H9 (cell line): ENCODE data around the gene SNX30. TPM values are rescaled to one million over a fixed set of nuclear protein-coding genes. Genes with fewer than 3 reads are reported as not detected.

Source experiments
- DNase-seq: peaks from one replicate; pipeline ENCODE4 v3.0.0-alpha.2; 2017
- H2AFZ ChIP-seq: one replicate; pipeline ENCODE4 v1.6.1; 2013; ENCODE audit warnings: mild to moderate bottlenecking, low read length, control low read depth, moderate library complexity
- H2AK5ac ChIP-seq: 2 replicates; pipeline ENCODE4 v1.6.1; 2013; ENCODE audit warnings: low read length, control low read depth, mixed read lengths; ENCODE audit not compliant: insufficient read length
- H2BK120ac ChIP-seq: one replicate; pipeline ENCODE4 v1.6.1; 2013; ENCODE audit warnings: low read depth, mild to moderate bottlenecking, low read length, control low read depth, inconsistent platforms; ENCODE audit not compliant: poor library complexity, severe bottlenecking
- H2BK12ac ChIP-seq: 2 replicates; pipeline ENCODE4 v1.6.1; 2013; ENCODE audit warnings: low read length, control low read depth, mixed read lengths, low read depth; ENCODE audit not compliant: insufficient read length
- H2BK15ac ChIP-seq: 2 replicates; pipeline ENCODE4 v1.6.1; 2013; ENCODE audit warnings: low read depth, low read length, control low read depth
- H2BK20ac ChIP-seq: one replicate; pipeline ENCODE4 v1.6.1; 2013; ENCODE audit warnings: low read depth, mild to moderate bottlenecking, low read length, control low read depth, inconsistent platforms; ENCODE audit not compliant: poor library complexity, severe bottlenecking
- H2BK5ac ChIP-seq: 2 replicates; pipeline ENCODE4 v1.6.1; 2013; ENCODE audit warnings: low read length, control low read depth, mixed read lengths; ENCODE audit not compliant: insufficient read length
- H3K14ac ChIP-seq: 2 replicates; pipeline ENCODE4 v1.6.1; 2013; ENCODE audit warnings: low read length, control low read depth; ENCODE audit not compliant: insufficient read depth
- H3K18ac ChIP-seq: 2 replicates; pipeline ENCODE4 v1.6.1; 2013; ENCODE audit warnings: low read depth, mild to moderate bottlenecking, mixed read lengths, low read length, control low read depth; ENCODE audit not compliant: insufficient read length
- H3K23ac ChIP-seq: 2 replicates; pipeline ENCODE4 v1.6.1; 2013; ENCODE audit warnings: low read length, control low read depth, mixed read lengths, low read depth; ENCODE audit not compliant: insufficient read length
- H3K23me2 ChIP-seq: 2 replicates; pipeline ENCODE4 v1.6.1; 2013; ENCODE audit warnings: low read depth, mild to moderate bottlenecking, mixed read lengths, low read length, control low read depth; ENCODE audit not compliant: insufficient read length, poor library complexity, severe bottlenecking
- H3K27ac ChIP-seq: 2 replicates; pipeline ENCODE4 v1.5.1; 2013; ENCODE audit warnings: low read length, control low read depth, mixed read lengths, low read depth; ENCODE audit not compliant: insufficient read length
- H3K27me3 ChIP-seq: 2 replicates; pipeline ENCODE4 v1.6.1; 2013; ENCODE audit warnings: low read length, control low read depth, inconsistent platforms; ENCODE audit not compliant: insufficient read depth
- H3K4ac ChIP-seq: 2 replicates; pipeline ENCODE4 v1.6.1; 2013; ENCODE audit warnings: low read depth, mild to moderate bottlenecking, control low read depth, inconsistent platforms, low read length, moderate library complexity
- H3K4me1 ChIP-seq: 2 replicates; pipeline ENCODE4 v1.6.1; 2013; ENCODE audit warnings: low read length, control low read depth, inconsistent platforms; ENCODE audit not compliant: insufficient read depth
- H3K4me2 ChIP-seq: 2 replicates; pipeline ENCODE4 v1.6.1; 2013; ENCODE audit warnings: low read length, control low read depth, mixed read lengths; ENCODE audit not compliant: insufficient read length, insufficient read depth
- H3K56ac ChIP-seq: 2 replicates; pipeline ENCODE4 v1.6.1; 2013; ENCODE audit warnings: low read depth, mild to moderate bottlenecking, mixed read lengths, low read length, control low read depth; ENCODE audit not compliant: insufficient read length
- H3K79me1 ChIP-seq: 2 replicates; pipeline ENCODE4 v1.6.1; 2013; ENCODE audit warnings: low read depth, mild to moderate bottlenecking, moderate library complexity, low read length, control low read depth, inconsistent platforms; ENCODE audit not compliant: insufficient read depth, poor library complexity, severe bottlenecking
- H3K79me2 ChIP-seq: 2 replicates; pipeline ENCODE4 v1.6.1; 2013; ENCODE audit warnings: low read length, control low read depth, inconsistent platforms; ENCODE audit not compliant: insufficient read depth
- H3K9ac ChIP-seq: 2 replicates; pipeline ENCODE4 v1.6.1; 2013; ENCODE audit warnings: low read length, control low read depth, mixed read lengths; ENCODE audit not compliant: insufficient read length; ENCODE audit errors: extremely low read depth
- H3K9me3 ChIP-seq: one replicate; pipeline ENCODE4 v1.6.1; 2013; ENCODE audit warnings: low read depth, low read length, inconsistent platforms; ENCODE audit not compliant: control insufficient read depth
- H3T11ph ChIP-seq: one replicate; pipeline ENCODE4 v1.6.1; 2013; ENCODE audit warnings: mild to moderate bottlenecking, low read length, control low read depth, inconsistent platforms
- H4K20me1 ChIP-seq: one replicate; pipeline ENCODE4 v1.6.1; 2013; ENCODE audit not compliant: control insufficient read depth, insufficient read length, insufficient read depth
- H4K5ac ChIP-seq: 2 replicates; pipeline ENCODE4 v1.6.1; 2013; ENCODE audit warnings: low read depth, mild to moderate bottlenecking, mixed read lengths, low read length, control low read depth; ENCODE audit not compliant: insufficient read length
- H4K8ac ChIP-seq: replicated peaks from 2 replicates; pipeline ENCODE4 v1.6.1; 2013; ENCODE audit warnings: low read length, control low read depth, mixed read lengths, low read depth; ENCODE audit not compliant: insufficient read length
- H4K91ac ChIP-seq: 2 replicates; pipeline ENCODE4 v1.6.1; 2013; ENCODE audit warnings: low read depth, mild to moderate bottlenecking, moderate library complexity, mixed read lengths, low read length, control low read depth; ENCODE audit not compliant: insufficient read length
- H3K27ac Mint-ChIP-seq, 3 experiments: 2 replicates in 2 of 3; 3 replicates in 1 of 3; pipeline ENCODE4 v1.8.0; 2020 to 2021; ENCODE audit warnings: mixed read lengths in 3 of 3, mild to moderate bottlenecking in 1 of 3, moderate library complexity in 1 of 3
- H3K27me3 Mint-ChIP-seq: 2 replicates; pipeline ENCODE4 v1.8.0; 2021; ENCODE audit warnings: low read depth, mild to moderate bottlenecking, moderate library complexity, mixed read lengths
- H3K36me3 Mint-ChIP-seq, 3 experiments: 2 replicates in 2 of 3; 3 replicates in 1 of 3; pipeline ENCODE4 v1.8.0; 2020 to 2021; ENCODE audit warnings: low read depth in 3 of 3, mixed read lengths in 3 of 3; ENCODE audit not compliant: insufficient read depth in 1 of 3
- H3K4me1 Mint-ChIP-seq, 2 experiments: 2 replicates each; pipeline ENCODE4 v1.8.0; 2020; ENCODE audit warnings: mixed read lengths in 2 of 2
- H3K4me3 Mint-ChIP-seq, 2 experiments: 2 replicates in 1 of 2; 3 replicates in 1 of 2; pipeline ENCODE4 v1.8.0; 2020 to 2021; ENCODE audit warnings: mild to moderate bottlenecking in 2 of 2, mixed read lengths in 2 of 2, moderate library complexity in 1 of 2
- H3K9me3 Mint-ChIP-seq, 2 experiments: 2 replicates in 1 of 2; 3 replicates in 1 of 2; pipeline ENCODE4 v1.8.0; 2020; ENCODE audit warnings: mild to moderate bottlenecking in 2 of 2, mixed read lengths in 2 of 2, moderate library complexity in 1 of 2
- WGBS: extraction: QIAGEN DNeasy Blood & Tissue Kit; methylation state at CpG from one replicate; pipeline ENCODE4 v1.1.7; 2013; ENCODE audit warnings: missing lambda C conversion rate, low lambda C conversion rate, mixed read lengths; ENCODE audit not compliant: insufficient read length; ENCODE audit errors: extremely low coverage; 5-methylcytosine and 5-hydroxymethylcytosine counted together
- total RNA-seq: library from RNA; stranded (reverse); gene quantifications from 2 replicates; pipeline ENCODE4 v1.2.1, GENCODE V29; 2021
- TF ChIP-seq, protein P1 (sequence below): fragments of 200-600 bp; sonication (generic); conservative IDR thresholded peaks from 3 replicates; pipeline ENCODE4 v1.8.0; 2021; ENCODE audit warnings: antibody characterized with exemption, mild to moderate bottlenecking

SNX30 gene
- total RNA-seq, 1 experiment from 2014 or later = 10.3 TPM

DNA sequence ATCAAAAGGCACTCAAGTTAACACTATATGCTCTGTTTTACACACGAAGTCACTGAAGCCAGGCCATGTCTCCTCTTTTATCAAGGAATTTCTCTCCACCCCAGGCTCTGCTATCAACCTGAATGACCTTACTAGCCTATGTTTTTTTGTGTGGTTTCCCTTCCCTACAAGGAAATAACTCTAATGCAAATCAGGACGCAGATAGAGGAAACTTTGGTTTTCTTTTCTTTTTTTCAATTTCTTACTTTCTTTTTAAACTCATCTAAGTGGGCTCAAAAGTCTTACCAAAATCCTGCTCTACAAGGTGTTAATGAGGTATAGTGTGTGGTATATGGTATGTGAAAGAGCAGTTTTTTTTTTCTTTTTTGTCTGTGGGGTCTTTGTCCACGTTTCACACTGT is 145.6 kb downstream of the SNX30 start:
- no peak overlapping the region for H3K27ac Mint-ChIP-seq
- no peaks in the 10 kb centered on the region for H3K79me2 ChIP-seq
- no peak overlapping the region for H2BK120ac ChIP-seq
- no peaks in the 10 kb centered on the region; a peak in 2 of 7 replicates for H3K36me3 Mint-ChIP-seq
- no peak overlapping the region for H3K56ac ChIP-seq
- H2BK12ac ChIP-seq = no peak overlapping the region
- peaks cover 0 to 3% of the 10 kb centered on the region in 2 experiments; a peak in 2 of 4 replicates for H3K4me1 Mint-ChIP-seq
- H2BK20ac ChIP-seq = no peak overlapping the region
- H3K4me3 Mint-ChIP-seq = no peak overlapping the region
- H4K5ac ChIP-seq = no peak overlapping the region
- no CpG with 5 or more reads among the region's 3 CpGs for WGBS
- no peak overlapping the region for H3T11ph ChIP-seq
- no peak overlapping the region for H3K27ac ChIP-seq
- no peak overlapping the region for H2BK15ac ChIP-seq
- H3K4ac ChIP-seq = no peak overlapping the region
- no peak overlapping the region for H2AFZ ChIP-seq
- TF ChIP-seq, protein P1, sequence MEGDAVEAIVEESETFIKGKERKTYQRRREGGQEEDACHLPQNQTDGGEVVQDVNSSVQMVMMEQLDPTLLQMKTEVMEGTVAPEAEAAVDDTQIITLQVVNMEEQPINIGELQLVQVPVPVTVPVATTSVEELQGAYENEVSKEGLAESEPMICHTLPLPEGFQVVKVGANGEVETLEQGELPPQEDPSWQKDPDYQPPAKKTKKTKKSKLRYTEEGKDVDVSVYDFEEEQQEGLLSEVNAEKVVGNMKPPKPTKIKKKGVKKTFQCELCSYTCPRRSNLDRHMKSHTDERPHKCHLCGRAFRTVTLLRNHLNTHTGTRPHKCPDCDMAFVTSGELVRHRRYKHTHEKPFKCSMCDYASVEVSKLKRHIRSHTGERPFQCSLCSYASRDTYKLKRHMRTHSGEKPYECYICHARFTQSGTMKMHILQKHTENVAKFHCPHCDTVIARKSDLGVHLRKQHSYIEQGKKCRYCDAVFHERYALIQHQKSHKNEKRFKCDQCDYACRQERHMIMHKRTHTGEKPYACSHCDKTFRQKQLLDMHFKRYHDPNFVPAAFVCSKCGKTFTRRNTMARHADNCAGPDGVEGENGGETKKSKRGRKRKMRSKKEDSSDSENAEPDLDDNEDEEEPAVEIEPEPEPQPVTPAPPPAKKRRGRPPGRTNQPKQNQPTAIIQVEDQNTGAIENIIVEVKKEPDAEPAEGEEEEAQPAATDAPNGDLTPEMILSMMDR = no peak
- no peaks in the 10 kb centered on the region for H3K9me3 ChIP-seq
- H2BK5ac ChIP-seq = no peak overlapping the region
- H2AK5ac ChIP-seq = no peak overlapping the region
- no peak overlapping the region for H3K9ac ChIP-seq
- H3K23ac ChIP-seq = no peak overlapping the region
- H3K27me3 Mint-ChIP-seq = peaks cover 50% of the 10 kb centered on the region
- H4K8ac ChIP-seq = no peak overlapping the region
- no peak overlapping the region for H3K14ac ChIP-seq
- H3K23me2 ChIP-seq = no peaks in the 10 kb centered on the region
- no peak for DNase-seq
- no peaks in the 10 kb centered on the region for H4K20me1 ChIP-seq
- no peaks in the 10 kb centered on the region for H3K79me1 ChIP-seq
- peaks cover 7% of the 10 kb centered on the region; the same call in 1 of the 2 replicates for H3K27me3 ChIP-seq
- no peak overlapping the region for H3K18ac ChIP-seq
- H3K4me2 ChIP-seq = no peak overlapping the region
- no peak overlapping the region for H4K91ac ChIP-seq
- H3K4me1 ChIP-seq = no peaks in the 10 kb centered on the region
- no peaks in the 10 kb centered on the region; a peak in 1 of 5 replicates for H3K9me3 Mint-ChIP-seq
